Colonic mucosa (tissue), 4 donors: Measurements from ENCODE around the gene TBC1D32. TPM values are rescaled to one million over a fixed set of nuclear protein-coding genes. Genes with fewer than 3 reads are reported as not detected.
A peak's percentile ranks its signal among the peaks of the same experiment; 100 is the strongest.

Experiments used
- DNase-seq: peaks from one replicate; pipeline ENCODE4 v3.0.0-alpha.2; 2020
- H3K27ac ChIP-seq: fragments of 200-600 bp; one replicate; pipeline ENCODE4 v1.8.0; 2021
- H3K27me3 ChIP-seq: fragments of 200-600 bp; one replicate; pipeline ENCODE4 v1.8.0; 2021
- H3K36me3 ChIP-seq: fragments of 200-600 bp; one replicate; pipeline ENCODE4 v1.8.0; 2021
- H3K4me1 ChIP-seq: fragments of 200-600 bp; one replicate; pipeline ENCODE4 v1.8.0; 2021; ENCODE audit warnings: mild to moderate bottlenecking
- H3K4me3 ChIP-seq: fragments of 200-600 bp; one replicate; pipeline ENCODE4 v1.8.0; 2021
- H3K9ac ChIP-seq, 2 donors: one replicate each; pipeline ENCODE4 v1.7.0; 2013; ENCODE audit warnings: control low read depth in 2 of 2, low read depth in 2 of 2, low read length in 2 of 2
- H3K9me3 ChIP-seq: fragments of 200-600 bp; one replicate; pipeline ENCODE4 v1.8.0; 2021
- intact Hi-C: fragments of 100-400 bp; cut with DNase I; formaldehyde crosslinking; loops from one replicate; pipeline ENCODE4 v1.14.1; 2022
- total RNA-seq, 2 donors: library from RNA; stranded (reverse); fragmentation: NEBNext Ultra II Directional in 1 of 2; extraction: Animal tissue kit (Norgen Biotek cat#: 25700) in 1 of 2; gene quantifications; one replicate each; pipeline ENCODE4 v1.2.1, GENCODE V29; 2021
- TF ChIP-seq, protein P1 (sequence below): fragments of 200-600 bp; IDR thresholded peaks from one replicate; pipeline ENCODE4 v1.8.0; 2022; ENCODE audit warnings: antibody characterized with exemption, mild to moderate bottlenecking
- donor health status: healthy.
- donor health status: DM: no; HTN: no; CAD: no.
- donor health status: DM: no; HTN: no; CAD: no.

TBC1D32 gene
- total RNA-seq, 2 donors from 2014 or later = 6.0 to 8.3 TPM

GRCh38 chr6:121042766-121043165, 291.5 kb downstream of the TBC1D32 start:
- TF ChIP-seq, protein P1, sequence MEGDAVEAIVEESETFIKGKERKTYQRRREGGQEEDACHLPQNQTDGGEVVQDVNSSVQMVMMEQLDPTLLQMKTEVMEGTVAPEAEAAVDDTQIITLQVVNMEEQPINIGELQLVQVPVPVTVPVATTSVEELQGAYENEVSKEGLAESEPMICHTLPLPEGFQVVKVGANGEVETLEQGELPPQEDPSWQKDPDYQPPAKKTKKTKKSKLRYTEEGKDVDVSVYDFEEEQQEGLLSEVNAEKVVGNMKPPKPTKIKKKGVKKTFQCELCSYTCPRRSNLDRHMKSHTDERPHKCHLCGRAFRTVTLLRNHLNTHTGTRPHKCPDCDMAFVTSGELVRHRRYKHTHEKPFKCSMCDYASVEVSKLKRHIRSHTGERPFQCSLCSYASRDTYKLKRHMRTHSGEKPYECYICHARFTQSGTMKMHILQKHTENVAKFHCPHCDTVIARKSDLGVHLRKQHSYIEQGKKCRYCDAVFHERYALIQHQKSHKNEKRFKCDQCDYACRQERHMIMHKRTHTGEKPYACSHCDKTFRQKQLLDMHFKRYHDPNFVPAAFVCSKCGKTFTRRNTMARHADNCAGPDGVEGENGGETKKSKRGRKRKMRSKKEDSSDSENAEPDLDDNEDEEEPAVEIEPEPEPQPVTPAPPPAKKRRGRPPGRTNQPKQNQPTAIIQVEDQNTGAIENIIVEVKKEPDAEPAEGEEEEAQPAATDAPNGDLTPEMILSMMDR = no peak
- H3K27me3 ChIP-seq = no peaks in the 10 kb centered on the region
- no peak overlapping the region for H3K9ac ChIP-seq
- intact Hi-C loops = no loop called here
- no peaks in the 10 kb centered on the region for H3K9me3 ChIP-seq
- H3K27ac ChIP-seq = peak overlapping the region; percentile 64
- H3K4me1 ChIP-seq = no peaks in the 10 kb centered on the region
- H3K4me3 ChIP-seq = no peak overlapping the region
- H3K36me3 ChIP-seq = no peaks in the 10 kb centered on the region
- DNase-seq = no peak

- no peak overlapping the region for H3K4me3 ChIP-seq
- no peaks in the 10 kb centered on the region for H3K4me1 ChIP-seq
- no peak for DNase-seq
- H3K27ac ChIP-seq = no peak overlapping the region
- TF ChIP-seq, protein P1 = no peak
- no peaks in the 10 kb centered on the region for H3K9me3 ChIP-seq
- H3K27me3 ChIP-seq = no peaks in the 10 kb centered on the region
- H3K9ac ChIP-seq = no peak overlapping the region
- intact Hi-C loops = no loop called here
- no peaks in the 10 kb centered on the region for H3K36me3 ChIP-seq
Observed at GRCh38 chr6:121040831-121041230, 293.4 kb downstream of the TBC1D32 start.

- Histone ChIP-seq H3K36me3 (no peaks in the 10 kb centered on the region), H3K9me3 (no peaks in the 10 kb centered on the region), H3K4me3 (no peak overlapping the region), H3K9ac (no peak overlapping the region), H3K4me1 (no peaks in the 10 kb centered on the region), H3K27ac (no peak overlapping the region), H3K27me3 (no peaks in the 10 kb centered on the region)
- TF ChIP-seq, protein P1 = no peak
- intact Hi-C loops = no loop called here
- no peak for DNase-seq
Observed at GRCh38 chr6:121033091-121033490, 301.2 kb downstream of the TBC1D32 start.

GRCh38 chr6:121032268-121033006, 301.8 kb downstream of the TBC1D32 start:
- no peak overlapping the region for H3K27ac ChIP-seq
- TF ChIP-seq, protein P1 = no peak
- no peaks in the 10 kb centered on the region for H3K27me3 ChIP-seq
- no peaks in the 10 kb centered on the region for H3K36me3 ChIP-seq
- no peak overlapping the region for H3K9ac ChIP-seq
- no peak overlapping the region for H3K4me3 ChIP-seq
- intact Hi-C loops = no loop called here
- no peak for DNase-seq
- H3K9me3 ChIP-seq = no peaks in the 10 kb centered on the region
- H3K4me1 ChIP-seq = no peaks in the 10 kb centered on the region

Other genes starting within 250 kb of the TBC1D32 start
- 10 to 100 TPM in 1 of 2 donors, 1 to 10 TPM in 1; 8.2 to 13.7 TPM for gene GJA1, start 101.2 kb upstream of the TBC1D32 start, total RNA-seq